GM23338 (cell line): ENCODE data around the gene LPO. TPM values are rescaled to one million over a fixed set of nuclear protein-coding genes. Genes with fewer than 3 reads are reported as not detected.

ENCODE experiments used
- ATAC-seq: fragments of 200-7000 bp; cut with Tn5 transposase; 3 replicates; pipeline ENCODE4 v1.9.1; 2020
- DNase-seq: peaks from one replicate; pipeline ENCODE4 v3.0.0-alpha.2; 2015; ENCODE audit warnings: low spot score
- H2AFZ ChIP-seq: fragments of 200-600 bp; sonication (generic); 2 replicates; pipeline ENCODE4 v1.8.0; 2016; ENCODE audit warnings: antibody characterized with exemption, mild to moderate bottlenecking, moderate library complexity
- H3F3A ChIP-seq: fragments of 200-600 bp; sonication (generic); replicated peaks from 2 replicates; pipeline ENCODE4 v1.8.0; 2017; ENCODE audit warnings: antibody characterized with exemption, mixed run types, low read depth
- H3K27ac ChIP-seq: fragments of 200-600 bp; sonication (generic); 2 replicates; pipeline ENCODE4 v1.6.1; 2016; ENCODE audit warnings: low read depth
- H3K27me3 ChIP-seq: fragments of 200-600 bp; sonication (generic); 2 replicates; pipeline ENCODE4 v1.8.0; 2016; ENCODE audit warnings: mild to moderate bottlenecking, mixed run types, moderate library complexity; ENCODE audit not compliant: insufficient read depth
- H3K36me3 ChIP-seq: fragments of 200-600 bp; sonication (generic); 2 replicates; pipeline ENCODE4 v1.8.0; 2016; ENCODE audit warnings: mild to moderate bottlenecking; ENCODE audit not compliant: insufficient read depth
- H3K4me1 ChIP-seq: fragments of 200-600 bp; sonication (generic); 2 replicates; pipeline ENCODE4 v1.8.0; 2016; ENCODE audit warnings: mild to moderate bottlenecking, moderate library complexity; ENCODE audit not compliant: insufficient read depth
- H3K4me2 ChIP-seq: fragments of 200-600 bp; sonication (generic); 2 replicates; pipeline ENCODE4 v1.7.1; 2017; ENCODE audit warnings: mixed run types
- H3K4me3 ChIP-seq: fragments of 200-600 bp; sonication (generic); 2 replicates; pipeline ENCODE4 v1.6.1; 2016; ENCODE audit warnings: mixed run types
- H3K79me2 ChIP-seq: fragments of 200-600 bp; sonication (generic); replicated peaks from 2 replicates; pipeline ENCODE4 v1.8.0; 2017; ENCODE audit warnings: mild to moderate bottlenecking; ENCODE audit not compliant: insufficient read depth
- H3K9me2 ChIP-seq: fragments of 200-600 bp; sonication (generic); 2 replicates; pipeline ENCODE4 v1.8.0; 2017; ENCODE audit not compliant: insufficient read depth
- H4K20me1 ChIP-seq: fragments of 200-600 bp; sonication (generic); replicated peaks from 2 replicates; pipeline ENCODE4 v1.8.0; 2017; ENCODE audit warnings: mild to moderate bottlenecking; ENCODE audit not compliant: insufficient read depth
- H3K27ac Mint-ChIP-seq: 2 replicates; pipeline ENCODE4 v1.8.0; 2020; ENCODE audit warnings: inconsistent platforms, mild to moderate bottlenecking, moderate library complexity, mixed read lengths
- H3K27me3 Mint-ChIP-seq: 3 replicates; pipeline ENCODE4 v1.8.0; 2022; ENCODE audit warnings: low read depth, mild to moderate bottlenecking, moderate library complexity, mixed read lengths, inconsistent platforms; ENCODE audit not compliant: insufficient read depth, poor library complexity
- H3K36me3 Mint-ChIP-seq: 3 replicates; pipeline ENCODE4 v1.8.0; 2021; ENCODE audit warnings: low read depth, mild to moderate bottlenecking, inconsistent platforms, moderate library complexity, mixed read lengths
- H3K4me1 Mint-ChIP-seq: 3 replicates; pipeline ENCODE4 v1.8.0; 2020; ENCODE audit warnings: mild to moderate bottlenecking, inconsistent platforms, mixed read lengths
- H3K4me3 Mint-ChIP-seq: 3 replicates; pipeline ENCODE4 v1.8.0; 2021; ENCODE audit warnings: moderate library complexity, mild to moderate bottlenecking, inconsistent platforms, mixed read lengths
- H3K9me3 Mint-ChIP-seq: 3 replicates; pipeline ENCODE4 v1.8.0; 2020; ENCODE audit warnings: moderate library complexity, mild to moderate bottlenecking, inconsistent platforms, mixed read lengths
- CREB1 ChIP-seq: fragments of 250-450 bp; sonication (Bioruptor Pico); IDR thresholded peaks from 2 replicates; pipeline ENCODE4 v1.5.0; 2020; ENCODE audit warnings: low read depth, mild to moderate bottlenecking, moderate library complexity
- EZH2phosphoT487 ChIP-seq: fragments of 200-600 bp; sonication (generic); IDR thresholded peaks from one replicate; pipeline ENCODE4 v1.8.1; 2018; ENCODE audit warnings: antibody characterized with exemption; ENCODE audit not compliant: unreplicated experiment
- POLR2AphosphoS5 ChIP-seq: IDR thresholded peaks from 2 replicates; pipeline ENCODE4 v1.6.1; 2016; ENCODE audit warnings: antibody characterized with exemption, low read depth
- REST ChIP-seq: IDR thresholded peaks from one replicate; pipeline ENCODE4 v1.6.1; 2018; ENCODE audit warnings: antibody characterized with exemption; ENCODE audit not compliant: unreplicated experiment
- ZNF114 ChIP-seq: fragments of 250-450 bp; sonication (Bioruptor Pico); IDR thresholded peaks from 2 replicates; pipeline ENCODE4 v1.5.0; 2020; ENCODE audit warnings: mild to moderate bottlenecking, moderate library complexity
- polyA plus RNA-seq: library from polyadenylated mRNA; unstranded; fragments of >200 nt; fragmentation: Nextera tagmentation; extraction: Ambion mirVana; gene quantifications from 2 replicates; pipeline ENCODE4 v1.2.1, GENCODE V29; 2016
- total RNA-seq: library from RNA; depleted of rRNA; stranded (reverse); fragments of >200 nt; shearing (Covaris generic); gene quantifications from 2 replicates; pipeline ENCODE4 v1.2.3, GENCODE V29; 2014
- TF ChIP-seq, protein P1 (sequence below): IDR thresholded peaks from 2 replicates; pipeline ENCODE4 v1.6.1; 2016; ENCODE audit warnings: antibody characterized with exemption
- TF ChIP-seq, protein P2 (sequence below), 2 experiments: fragments of 200-600 bp in 1 of 2; sonication (generic) in 1 of 2; conservative IDR thresholded peaks; 2 replicates each; pipeline versions ENCODE4 v1.5.1 to v1.6.1; 2016 to 2017; ENCODE audit warnings: antibody characterized with exemption in 2 of 2, low read depth in 2 of 2, mild to moderate bottlenecking in 2 of 2, moderate library complexity in 1 of 2

LPO gene
- total and polyA plus RNA-seq, 2 experiments from 2014 or later: 0.13 to 0.35 TPM

DNA sequence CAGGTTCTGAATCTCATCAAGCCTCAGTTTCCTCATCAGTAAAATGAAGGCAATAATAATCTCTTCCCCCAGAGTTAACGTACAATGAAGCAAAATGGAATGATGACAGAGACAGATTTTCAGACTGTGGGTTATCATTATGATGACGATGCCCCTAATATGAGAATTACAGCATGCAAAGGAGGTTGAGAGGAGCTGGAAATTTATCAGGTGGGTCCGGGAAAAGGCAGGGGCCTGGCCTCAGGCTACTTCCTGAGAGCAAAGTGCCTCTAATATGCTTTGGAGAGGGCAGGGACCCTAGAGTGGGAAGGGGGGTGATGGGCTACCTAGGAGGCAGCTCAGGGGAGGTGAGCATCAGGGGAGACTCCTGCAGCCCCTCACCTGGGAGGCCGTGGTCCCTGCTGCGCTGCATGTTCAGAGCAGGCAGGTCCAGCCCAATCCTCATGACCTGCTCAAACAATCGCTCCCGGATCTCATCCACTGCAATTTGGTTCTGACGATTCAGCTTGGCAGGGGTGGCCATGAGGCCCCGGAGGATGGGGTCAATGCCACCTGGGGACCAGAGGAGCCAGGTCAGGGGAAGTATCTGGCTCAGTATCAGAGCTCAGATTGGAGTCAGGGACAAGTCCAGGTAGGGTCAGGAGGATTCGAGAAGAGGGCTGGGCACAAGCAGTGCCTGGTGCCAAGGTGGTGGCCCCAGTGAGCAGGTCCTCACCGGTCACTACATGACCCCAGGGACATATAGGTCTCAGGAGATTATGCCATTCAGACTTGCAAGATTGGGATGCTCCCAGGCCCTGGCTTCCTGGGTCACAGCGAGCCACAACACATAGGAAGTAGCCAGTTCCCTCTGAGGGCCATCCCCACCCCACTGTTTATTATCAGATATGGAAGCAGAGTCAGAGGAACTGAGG lies 34.2 kb downstream of the LPO start:
- Histone ChIP-seq H3K36me3 (no peaks in the 10 kb centered on the region), H3K4me2 (no peak overlapping the region), H3F3A (no peaks in the 10 kb centered on the region), H3K9me2 (no peaks in the 10 kb centered on the region), H3K4me3 (no peak overlapping the region), H3K4me1 (no peaks in the 10 kb centered on the region), H3K27me3 (no peaks in the 10 kb centered on the region), H3K27ac (no peak overlapping the region), H2AFZ (no peak overlapping the region), H3K79me2 (no peaks in the 10 kb centered on the region), H4K20me1 (no peaks in the 10 kb centered on the region)
- H3K27ac Mint-ChIP-seq: no peak overlapping the region
- peaks cover 13% of the 10 kb centered on the region for H3K27me3 Mint-ChIP-seq
- no peaks in the 10 kb centered on the region for H3K9me3 Mint-ChIP-seq
- H3K4me1 Mint-ChIP-seq: no peaks in the 10 kb centered on the region
- no peak overlapping the region for H3K4me3 Mint-ChIP-seq
- H3K36me3 Mint-ChIP-seq: no peaks in the 10 kb centered on the region
- ATAC-seq (no peak), DNase-seq (no peak)
- TF ChIP-seq, protein P1, sequence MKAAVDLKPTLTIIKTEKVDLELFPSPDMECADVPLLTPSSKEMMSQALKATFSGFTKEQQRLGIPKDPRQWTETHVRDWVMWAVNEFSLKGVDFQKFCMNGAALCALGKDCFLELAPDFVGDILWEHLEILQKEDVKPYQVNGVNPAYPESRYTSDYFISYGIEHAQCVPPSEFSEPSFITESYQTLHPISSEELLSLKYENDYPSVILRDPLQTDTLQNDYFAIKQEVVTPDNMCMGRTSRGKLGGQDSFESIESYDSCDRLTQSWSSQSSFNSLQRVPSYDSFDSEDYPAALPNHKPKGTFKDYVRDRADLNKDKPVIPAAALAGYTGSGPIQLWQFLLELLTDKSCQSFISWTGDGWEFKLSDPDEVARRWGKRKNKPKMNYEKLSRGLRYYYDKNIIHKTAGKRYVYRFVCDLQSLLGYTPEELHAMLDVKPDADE: no peak
- TF ChIP-seq EZH2phosphoT487 (no peak), REST (no peak)

GRCh38 chr17:58273453-58274104 lies 35.2 kb downstream of the LPO start:
- no peaks in the 10 kb centered on the region for H3K9me2 ChIP-seq
- no peaks in the 10 kb centered on the region for H3K36me3 ChIP-seq
- H3K27me3 ChIP-seq: peaks cover 8% of the 10 kb centered on the region
- Mint-ChIP-seq H3K36me3 (no peaks in the 10 kb centered on the region), H3K27ac (no peak overlapping the region), H3K4me1 (peaks cover 1% of the 10 kb centered on the region; the same call in 1 of the 3 replicates), H3K4me3 (no peak overlapping the region), H3K9me3 (no peaks in the 10 kb centered on the region), H3K27me3 (peaks cover 11% of the 10 kb centered on the region)
- H3K27ac ChIP-seq: no peak overlapping the region
- no peak for DNase-seq
- H3K79me2 ChIP-seq: no peaks in the 10 kb centered on the region
- H4K20me1 ChIP-seq: no peaks in the 10 kb centered on the region
- H3K4me2 ChIP-seq: no peak overlapping the region
- H2AFZ ChIP-seq: no peak overlapping the region
- no peaks in the 10 kb centered on the region for H3K4me1 ChIP-seq
- no peak for ATAC-seq
- H3F3A ChIP-seq: no peaks in the 10 kb centered on the region
- H3K4me3 ChIP-seq: no peak overlapping the region
- no peak for TF ChIP-seq EZH2phosphoT487
- TF ChIP-seq POLR2AphosphoS5: no peak
- TF ChIP-seq, protein P2, sequence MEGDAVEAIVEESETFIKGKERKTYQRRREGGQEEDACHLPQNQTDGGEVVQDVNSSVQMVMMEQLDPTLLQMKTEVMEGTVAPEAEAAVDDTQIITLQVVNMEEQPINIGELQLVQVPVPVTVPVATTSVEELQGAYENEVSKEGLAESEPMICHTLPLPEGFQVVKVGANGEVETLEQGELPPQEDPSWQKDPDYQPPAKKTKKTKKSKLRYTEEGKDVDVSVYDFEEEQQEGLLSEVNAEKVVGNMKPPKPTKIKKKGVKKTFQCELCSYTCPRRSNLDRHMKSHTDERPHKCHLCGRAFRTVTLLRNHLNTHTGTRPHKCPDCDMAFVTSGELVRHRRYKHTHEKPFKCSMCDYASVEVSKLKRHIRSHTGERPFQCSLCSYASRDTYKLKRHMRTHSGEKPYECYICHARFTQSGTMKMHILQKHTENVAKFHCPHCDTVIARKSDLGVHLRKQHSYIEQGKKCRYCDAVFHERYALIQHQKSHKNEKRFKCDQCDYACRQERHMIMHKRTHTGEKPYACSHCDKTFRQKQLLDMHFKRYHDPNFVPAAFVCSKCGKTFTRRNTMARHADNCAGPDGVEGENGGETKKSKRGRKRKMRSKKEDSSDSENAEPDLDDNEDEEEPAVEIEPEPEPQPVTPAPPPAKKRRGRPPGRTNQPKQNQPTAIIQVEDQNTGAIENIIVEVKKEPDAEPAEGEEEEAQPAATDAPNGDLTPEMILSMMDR (conservative IDR thresholded peaks at IDR 0.05; ENCODE audit: low read depth in 2 of 2): no peak
- no peak for TF ChIP-seq CREB1 (CRISPR knock-in tag)
- no peak for TF ChIP-seq ZNF114 (CRISPR knock-in tag)
